HepG2 (cell line): Measurements from ENCODE around the gene DENND2D. TPM values are rescaled to one million over a fixed set of nuclear protein-coding genes. Genes with fewer than 3 reads are reported as not detected.

Experiments used
- ATAC-seq: fragments of 200-7000 bp; cut with Tn5 transposase; 3 replicates; pipeline ENCODE4 v1.9.1; 2020; ENCODE audit warnings: mild to moderate bottlenecking, moderate library complexity
- BruUV-seq: library from RNA; stranded (reverse); fragments of 400-500 nt; replicated peaks from 2 replicates; lab custom pipeline; 2021; lab: Mats Ljungman, UMichigan
- CTCF ChIA-PET: fragments of 300-600 bp; formaldehyde crosslinking; extraction: SDS; loops from one replicate; lab custom pipeline; 2021; ENCODE audit warnings: low total read pairs, inconsistent platforms, low intra/inter-chr PET ratio; lab: Yijun Ruan, JAX
- POLR2A ChIA-PET: fragments of 350-600 bp; sonication (Branson Sonifier 250); formaldehyde crosslinking; loops from one replicate; lab custom pipeline; 2020; ENCODE audit warnings: antibody characterized with exemption, inconsistent platforms; lab: Yijun Ruan, JAX
- DNase-seq: peaks from one replicate; pipeline ENCODE4 v3.0.0-alpha.2; 2015; ENCODE audit warnings: low spot score
- FAIRE-seq: peaks from 3 replicates; lab custom pipeline; 2011; peaks lifted over from hg19 to GRCh38; lab: Jason Lieb, UNC
- H2AFZ ChIP-seq: one replicate; pipeline ENCODE4 v1.6.1; 2011; ENCODE audit warnings: low read length, inconsistent platforms
- H3K27ac ChIP-seq: fragments of 300-600 bp; 3 replicates; pipeline ENCODE4 v1.8.0; 2011; ENCODE audit warnings: mixed run types, mild to moderate bottlenecking, mixed read lengths, low read length, inconsistent platforms; ENCODE audit not compliant: insufficient read depth; ENCODE audit errors: extremely low read length
- H3K27me3 ChIP-seq, 2 experiments: fragments of 200-600 bp in 1 of 2; 2 replicates in 1 of 2; 3 replicates in 1 of 2; pipeline versions ENCODE4 v1.6.0 to v1.8.0; 2011; ENCODE audit warnings: low read length in 2 of 2, mild to moderate bottlenecking in 2 of 2, moderate library complexity in 2 of 2, inconsistent platforms in 1 of 2; ENCODE audit not compliant: insufficient read depth in 2 of 2, control insufficient read depth in 1 of 2
- H3K36me3 ChIP-seq, 2 experiments: fragments of 200-600 bp in 1 of 2; replicated peaks in 1 of 2; 2 replicates in 1 of 2; 3 replicates in 1 of 2; pipeline versions ENCODE4 v1.5.1 to v1.8.0; 2011; ENCODE audit warnings: low read length in 2 of 2, inconsistent platforms in 1 of 2; ENCODE audit not compliant: insufficient read depth in 2 of 2, control insufficient read depth in 1 of 2
- H3K4me1 ChIP-seq: 2 replicates; pipeline ENCODE4 v1.5.1; 2012; ENCODE audit warnings: low read length, inconsistent platforms; ENCODE audit not compliant: insufficient read depth
- H3K4me2 ChIP-seq: 2 replicates; pipeline ENCODE4 v1.6.0; 2011; ENCODE audit warnings: low read depth, low read length, inconsistent platforms
- H3K4me3 ChIP-seq, 3 experiments: fragments of 200-600 bp in 1 of 3; sonication (generic), shearing (Covaris generic) in 1 of 3; replicated peaks in 1 of 3; 2 replicates each; pipeline ENCODE4 v1.5.1; 2011 to 2016; ENCODE audit warnings: low read length in 3 of 3, inconsistent platforms in 2 of 3, low read depth in 2 of 3, mild to moderate bottlenecking in 2 of 3, control low read depth in 1 of 3, mixed read lengths in 1 of 3; ENCODE audit not compliant: insufficient read depth in 1 of 3
- H3K79me2 ChIP-seq: one replicate; pipeline ENCODE4 v1.6.1; 2011; ENCODE audit warnings: low read length, inconsistent platforms; ENCODE audit not compliant: insufficient read depth
- H3K9ac ChIP-seq: 2 replicates; pipeline ENCODE4 v1.6.0; 2011; ENCODE audit warnings: mild to moderate bottlenecking, low read depth, low read length, inconsistent platforms; ENCODE audit not compliant: insufficient read depth
- H3K9me3 ChIP-seq: 2 replicates; pipeline ENCODE4 v1.5.1; 2012; ENCODE audit warnings: mild to moderate bottlenecking, low read length
- H4K20me1 ChIP-seq: 2 replicates; pipeline ENCODE4 v1.6.0; 2011; ENCODE audit warnings: inconsistent platforms, mild to moderate bottlenecking, low read length, moderate library complexity; ENCODE audit not compliant: insufficient read depth
- ESRRA ChIP-seq: sonication (generic); formaldehyde crosslinking; IDR thresholded peaks from 2 replicates; pipeline ENCODE4 v1.5.1; 2020; ENCODE audit warnings: mild to moderate bottlenecking, low read depth, missing genetic modification reagents
- FOSL2 ChIP-seq: sonication (generic); formaldehyde crosslinking; IDR thresholded peaks from 2 replicates; pipeline ENCODE4 v1.4.0; 2020; ENCODE audit warnings: missing genetic modification reagents
- NR0B2 ChIP-seq: sonication (generic); formaldehyde crosslinking; IDR thresholded peaks from 2 replicates; pipeline ENCODE4 v1.4.0; 2020; ENCODE audit warnings: mild to moderate bottlenecking, missing genetic modification reagents
- SNRNP70 ChIP-seq: fragments of 200-400 bp; formaldehyde crosslinking; IDR thresholded peaks from 2 replicates; pipeline ENCODE4 v1.6.1; 2017; ENCODE audit warnings: mild to moderate bottlenecking, low read depth, low read length, moderate library complexity
- ZNF275 ChIP-seq: sonication (generic); formaldehyde crosslinking; IDR thresholded peaks from 2 replicates; pipeline ENCODE4 v1.8.0; 2022; ENCODE audit warnings: missing genetic modification reagents, mild to moderate bottlenecking, inconsistent platforms, borderline replicate concordance
- ZNF318 ChIP-seq: sonication (generic); formaldehyde crosslinking; IDR thresholded peaks from 2 replicates; pipeline ENCODE4 v1.4.0; 2020; ENCODE audit warnings: mild to moderate bottlenecking, missing genetic modification reagents
- WGBS: methylation state at CpG from one replicate; pipeline ENCODE4 v1.1.6; 2017; ENCODE audit warnings: low lambda C conversion rate; 5-methylcytosine and 5-hydroxymethylcytosine counted together
- in situ Hi-C: cut with HindIII; loops from 2 replicates; pipeline ENCODE4 v1.10.0; 2017; ENCODE audit warnings: low pct_unique_long_range_greater_than_20kb; ENCODE audit not compliant: extremely low pct_ligation_motif_present
- intact Hi-C: fragments of 100-400 bp; cut with micrococcal nuclease; formaldehyde crosslinking; loops from one replicate; pipeline ENCODE4 v1.10.0; 2022; ENCODE audit not compliant: unreplicated experiment
- polyA plus RNA-seq, 8 experiments: library from polyadenylated mRNA; depleted of rRNA in 3 of 8; stranded (reverse) in 7 of 8; unstranded in 1 of 8; fragments of >200 nt; fragmentation: Illumina TruSeq in 4 of 8; extraction: Trizol in 4 of 8; gene quantifications; 2 replicates each; pipeline versions ENCODE4 v1.2.1 to v1.2.3, GENCODE V29; 2011 to 2016; ENCODE audit warnings: low read depth in 4 of 8, missing spikeins in 1 of 8, mixed read lengths in 1 of 8; ENCODE audit not compliant: insufficient read depth in 1 of 8
- total RNA-seq, 5 experiments: library from RNA; depleted of rRNA; stranded (reverse); fragments of >200 nt; fragmentation: Illumina TruSeq; extraction: Trizol; gene quantifications; 2 replicates each; pipeline ENCODE4 v1.2.3, GENCODE V29; 2016; ENCODE audit warnings: low read depth in 1 of 5

The DENND2D gene
- total and polyA plus RNA-seq, 2 of the 13 experiments (the other 11 are each of a cell fraction or from before 2014, with no cell fraction given), result 0.04 TPM; not detected in 1

GRCh38 chr1:111163363-111163762 is 37.1 kb downstream of the DENND2D start:
- Histone ChIP-seq H3K4me1 (no peaks in the 10 kb centered on the region), H4K20me1 (no peaks in the 10 kb centered on the region), H3K9ac (no peak overlapping the region), H3K27me3 (no peaks in the 10 kb centered on the region), H3K36me3 (peaks cover 6 to 57% of the 10 kb centered on the region in 2 experiments), H3K4me2 (no peak overlapping the region), H3K27ac (no peak overlapping the region), H3K9me3 (no peaks in the 10 kb centered on the region), H2AFZ (no peak overlapping the region), H3K79me2 (no peaks in the 10 kb centered on the region), H3K4me3 (no peak overlapping the region)
- FAIRE-seq (no peak), DNase-seq (no peak), ATAC-seq (no peak)
- in situ Hi-C loops (no loop called here), intact Hi-C loops (no loop called here)
- ChIA-PET POLR2A (no interaction called here), CTCF (no interaction called here)
- 96% methylated on average over 4 of the region's 4 CpGs for WGBS
- BruUV-seq, result no TSS peak
- TF ChIP-seq ZNF275, result no peak
- TF ChIP-seq ZNF318 (CRISPR knock-in tag), result no peak
- TF ChIP-seq NR0B2 (CRISPR knock-in tag), result no peak
- TF ChIP-seq ESRRA (CRISPR knock-in tag), result no peak
- TF ChIP-seq SNRNP70, result no peak
- no peak for TF ChIP-seq FOSL2 (CRISPR knock-in tag)
